ENCODE results near the gene PPM1A.

DNA sequence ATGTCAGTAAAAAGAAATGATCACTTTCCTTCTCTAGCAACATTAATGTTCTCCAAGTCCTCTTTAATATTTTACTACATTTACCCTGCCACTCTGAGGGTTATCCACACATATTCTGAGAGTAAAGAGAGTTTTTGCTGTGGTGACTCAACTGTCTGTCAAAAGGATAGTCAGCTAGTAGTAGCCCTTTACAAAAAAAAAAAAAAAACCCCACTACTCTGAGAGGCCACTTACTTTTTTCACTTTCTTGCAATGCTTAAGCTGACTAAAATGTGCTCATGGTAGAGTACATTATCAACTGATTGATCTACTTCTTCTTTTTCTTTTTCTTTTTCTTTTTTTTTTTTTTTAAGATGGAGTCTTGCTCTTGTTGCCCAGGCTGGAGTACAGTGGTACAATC lies 27.6 kb upstream of the PPM1A start:
- no peak for TF ChIP-seq CTCF (conservative IDR thresholded peaks at IDR 0.05 in 1 of 2, IDR thresholded peaks at IDR 0.05 in 1 of 2; ENCODE audit: extremely low read depth in 1 of 2, insufficient read depth in 1 of 2, low read depth in 1 of 2, low read length in 2 of 2)
- TF ChIP-seq EZH2 (IDR thresholded peaks at IDR 0.05; ENCODE audit: borderline replicate concordance, low read length) = no peak

All from mammary epithelial cell (primary cell).